ENCODE results near the gene MEIS3. TPM values are rescaled to one million over a fixed set of nuclear protein-coding genes. Genes with fewer than 3 reads are reported as not detected.

MEIS3 gene
- total RNA-seq, 3 donors from 2014 or later (not counting 1 experiment from before 2014, with no cell fraction given): not detected

- WGBS (ENCODE audit: insufficient coverage): 37% methylated on average over 15 of the region's 16 CpGs
- no peak for ATAC-seq
- Mint-ChIP-seq H3K4me3 (no peak overlapping the region), H3K27me3 (ENCODE audit: low read depth in 2 of 2) (peaks cover 48 to 61% of the 10 kb centered on the region in 2 donors), H3K4me1 (peaks cover 13% of the 10 kb centered on the region in 2 donors), H3K36me3 (no peaks in the 10 kb centered on the region), H3K9me3 (no peaks in the 10 kb centered on the region), H3K27ac (no peak overlapping the region)
- Histone ChIP-seq H3K36me3 (ENCODE audit: control insufficient read depth, insufficient read depth, low read length) (no peaks in the 10 kb centered on the region), H3K27me3 (ENCODE audit: control insufficient read depth, insufficient read depth, low read length) (peaks cover 16% of the 10 kb centered on the region), H3K4me1 (ENCODE audit: control insufficient read depth, insufficient read depth, low read length) (peaks cover 8% of the 10 kb centered on the region), H3K27ac (ENCODE audit: low read length) (no peak overlapping the region), H3K9me3 (ENCODE audit: control insufficient read depth, insufficient read depth, low read length) (no peaks in the 10 kb centered on the region), H3K4me3 (ENCODE audit: low read length) (no peak overlapping the region)
- TF ChIP-seq, protein P1, sequence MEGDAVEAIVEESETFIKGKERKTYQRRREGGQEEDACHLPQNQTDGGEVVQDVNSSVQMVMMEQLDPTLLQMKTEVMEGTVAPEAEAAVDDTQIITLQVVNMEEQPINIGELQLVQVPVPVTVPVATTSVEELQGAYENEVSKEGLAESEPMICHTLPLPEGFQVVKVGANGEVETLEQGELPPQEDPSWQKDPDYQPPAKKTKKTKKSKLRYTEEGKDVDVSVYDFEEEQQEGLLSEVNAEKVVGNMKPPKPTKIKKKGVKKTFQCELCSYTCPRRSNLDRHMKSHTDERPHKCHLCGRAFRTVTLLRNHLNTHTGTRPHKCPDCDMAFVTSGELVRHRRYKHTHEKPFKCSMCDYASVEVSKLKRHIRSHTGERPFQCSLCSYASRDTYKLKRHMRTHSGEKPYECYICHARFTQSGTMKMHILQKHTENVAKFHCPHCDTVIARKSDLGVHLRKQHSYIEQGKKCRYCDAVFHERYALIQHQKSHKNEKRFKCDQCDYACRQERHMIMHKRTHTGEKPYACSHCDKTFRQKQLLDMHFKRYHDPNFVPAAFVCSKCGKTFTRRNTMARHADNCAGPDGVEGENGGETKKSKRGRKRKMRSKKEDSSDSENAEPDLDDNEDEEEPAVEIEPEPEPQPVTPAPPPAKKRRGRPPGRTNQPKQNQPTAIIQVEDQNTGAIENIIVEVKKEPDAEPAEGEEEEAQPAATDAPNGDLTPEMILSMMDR (IDR thresholded peaks at IDR 0.05): no peak
- intact Hi-C loops (cut with micrococcal nuclease): loop anchor here (5.0 kb wide), 1 partner anchor 82 kb away; the partner anchor contains the start of gene NAPA
- peak in 1 of 2 donors; percentile 57 for DNase-seq
Measured at GRCh38 chr19:47435196-47435595, 15.9 kb upstream of the MEIS3 start.

DNA sequence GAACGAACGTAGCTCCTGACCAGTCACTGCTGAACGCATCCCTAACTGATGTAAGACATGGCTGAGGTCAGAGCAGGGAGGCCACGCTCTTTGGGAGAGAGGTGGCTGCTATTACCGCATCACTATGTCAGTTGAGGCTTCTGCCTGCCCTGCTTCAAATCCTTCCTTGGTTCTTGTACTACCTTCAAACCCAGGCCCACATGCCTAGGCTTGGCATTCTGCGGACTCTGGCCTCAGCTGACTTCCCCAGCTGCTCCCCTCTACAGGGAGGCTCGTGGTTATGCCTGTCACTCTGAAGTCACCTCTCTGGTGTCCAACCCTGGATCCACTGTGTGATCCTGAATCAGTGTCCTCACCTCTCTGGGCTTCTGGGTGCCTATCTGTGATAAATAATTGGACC, 14.8 kb upstream of the MEIS3 start:
- Mint-ChIP-seq H3K4me1 (peaks cover 17 to 21% of the 10 kb centered on the region in 2 donors), H3K9me3 (no peaks in the 10 kb centered on the region), H3K27me3 (ENCODE audit: low read depth in 2 of 2) (peaks cover 52 to 61% of the 10 kb centered on the region in 2 donors), H3K36me3 (no peaks in the 10 kb centered on the region), H3K27ac (no peak overlapping the region), H3K4me3 (no peak overlapping the region)
- TF ChIP-seq, protein P1 (IDR thresholded peaks at IDR 0.05): no peak
- Histone ChIP-seq H3K9me3 (ENCODE audit: control insufficient read depth, insufficient read depth, low read length) (no peaks in the 10 kb centered on the region), H3K4me1 (ENCODE audit: control insufficient read depth, insufficient read depth, low read length) (peaks cover 15% of the 10 kb centered on the region), H3K27ac (ENCODE audit: low read length) (no peak overlapping the region), H3K27me3 (ENCODE audit: control insufficient read depth, insufficient read depth, low read length) (peaks cover 24% of the 10 kb centered on the region), H3K36me3 (ENCODE audit: control insufficient read depth, insufficient read depth, low read length) (no peaks in the 10 kb centered on the region), H3K4me3 (ENCODE audit: low read length) (no peak overlapping the region)
- no peak for ATAC-seq
- WGBS (ENCODE audit: insufficient coverage): 84% methylated on average over 7 of the region's 7 CpGs
- intact Hi-C loops (cut with micrococcal nuclease): no loop called here
- no peak for DNase-seq

DNA sequence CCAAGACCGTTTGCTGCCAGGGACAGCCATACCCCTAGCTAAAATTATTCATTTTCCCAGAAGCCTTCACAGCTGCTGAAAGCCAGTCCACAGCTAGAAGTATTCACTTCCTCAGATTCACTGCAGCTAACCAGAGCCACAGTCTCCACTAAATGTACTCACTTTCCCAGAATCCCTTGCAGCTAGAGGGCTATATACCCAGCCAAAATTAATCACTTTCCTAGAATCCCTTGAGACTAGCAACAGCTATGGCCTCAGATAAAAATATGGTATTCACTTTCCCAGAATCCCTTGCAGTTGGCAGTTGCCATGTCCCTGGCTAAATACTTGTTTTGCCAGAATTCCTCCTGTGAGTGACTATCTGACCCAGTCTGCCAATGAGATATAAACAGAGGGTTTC, 13.8 kb upstream of the MEIS3 start:
- Histone ChIP-seq H3K4me3 (ENCODE audit: low read length) (no peak overlapping the region), H3K4me1 (ENCODE audit: control insufficient read depth, insufficient read depth, low read length) (peaks cover 24% of the 10 kb centered on the region), H3K27me3 (ENCODE audit: control insufficient read depth, insufficient read depth, low read length) (peaks cover 29% of the 10 kb centered on the region), H3K27ac (ENCODE audit: low read length) (no peak overlapping the region), H3K36me3 (ENCODE audit: control insufficient read depth, insufficient read depth, low read length) (no peaks in the 10 kb centered on the region), H3K9me3 (ENCODE audit: control insufficient read depth, insufficient read depth, low read length) (no peaks in the 10 kb centered on the region)
- DNase-seq: no peak
- Mint-ChIP-seq H3K27ac (no peak overlapping the region), H3K27me3 (ENCODE audit: low read depth in 2 of 2) (peaks cover 44 to 52% of the 10 kb centered on the region in 2 donors), H3K9me3 (no peaks in the 10 kb centered on the region), H3K4me3 (no peak overlapping the region), H3K36me3 (no peaks in the 10 kb centered on the region), H3K4me1 (peaks cover 17 to 21% of the 10 kb centered on the region in 2 donors)
- WGBS (ENCODE audit: insufficient coverage): 6% methylated on average over 1 of the region's 1 CpG
- no peak for ATAC-seq
- intact Hi-C loops (cut with micrococcal nuclease): no loop called here
- TF ChIP-seq, protein P1 (IDR thresholded peaks at IDR 0.05): no peak

DNA sequence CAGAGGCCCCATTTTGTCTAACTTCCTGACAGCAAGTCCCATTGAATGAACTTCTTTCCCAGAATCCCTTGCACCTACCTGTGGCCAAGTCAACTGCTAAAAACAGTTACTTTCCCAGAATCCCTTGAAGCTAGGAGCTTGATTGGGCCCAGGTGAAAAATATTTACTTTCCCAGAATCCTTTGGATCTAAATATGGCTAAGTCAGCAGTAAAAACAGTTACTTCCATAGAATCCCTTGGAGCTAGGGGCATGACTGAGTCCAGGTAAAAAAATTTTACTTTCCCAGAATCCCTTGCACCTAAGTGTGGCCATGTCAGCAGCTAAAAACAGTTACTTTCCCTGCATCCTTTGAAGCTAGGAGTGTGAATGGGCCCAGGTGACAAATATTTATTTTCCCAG, 13.2 kb upstream of the MEIS3 start:
- intact Hi-C loops (cut with micrococcal nuclease): no loop called here
- H3K9me3 Mint-ChIP-seq: no peaks in the 10 kb centered on the region
- peaks cover 40 to 47% of the 10 kb centered on the region in 2 donors for H3K27me3 Mint-ChIP-seq (ENCODE audit: low read depth in 2 of 2)
- no peak overlapping the region for H3K27ac Mint-ChIP-seq
- DNase-seq (no peak), ATAC-seq (no peak)
- TF ChIP-seq, protein P1 (IDR thresholded peaks at IDR 0.05): no peak
- peaks cover 29% of the 10 kb centered on the region for H3K4me1 ChIP-seq (ENCODE audit: control insufficient read depth, insufficient read depth, low read length)
- H3K4me3 ChIP-seq (ENCODE audit: low read length): no peak overlapping the region
- no peak overlapping the region for H3K4me3 Mint-ChIP-seq
- peaks cover 17 to 20% of the 10 kb centered on the region in 2 donors for H3K4me1 Mint-ChIP-seq
- H3K27me3 ChIP-seq (ENCODE audit: control insufficient read depth, insufficient read depth, low read length): peaks cover 28% of the 10 kb centered on the region
- H3K36me3 Mint-ChIP-seq: no peaks in the 10 kb centered on the region
- H3K27ac ChIP-seq (ENCODE audit: low read length): no peak overlapping the region
- H3K9me3 ChIP-seq (ENCODE audit: control insufficient read depth, insufficient read depth, low read length): no peaks in the 10 kb centered on the region
- H3K36me3 ChIP-seq (ENCODE audit: control insufficient read depth, insufficient read depth, low read length): no peaks in the 10 kb centered on the region
